NCI-H524 (cell line): Measurements from ENCODE around the gene TICAM2.
A peak's percentile ranks its signal among the peaks of the same experiment; 100 is the strongest.

ENCODE experiments used
- DNase-seq, 2 experiments: peaks; one replicate each; lab custom pipeline; 2025; lab: John Stamatoyannopoulos, UW

Gene TICAM2

DNA sequence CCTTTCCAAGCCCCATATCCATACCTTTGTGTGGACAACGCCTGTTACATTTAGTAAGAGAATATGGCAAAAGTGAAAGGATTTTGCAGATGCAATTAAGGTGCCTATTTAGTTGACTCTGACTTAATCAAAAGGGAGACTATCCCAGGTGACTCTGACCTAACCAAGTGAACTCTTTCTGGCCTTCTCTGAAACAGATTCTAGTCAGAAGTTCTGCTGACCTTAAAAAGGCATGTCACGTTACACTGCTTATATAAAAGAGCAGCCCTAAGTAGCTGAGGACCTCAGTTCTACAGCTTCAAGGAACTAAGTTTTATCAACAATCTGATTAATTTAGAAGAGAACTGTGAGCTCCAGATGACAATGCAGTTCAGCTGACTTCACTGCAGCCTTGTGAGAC, 5.7 kb upstream of the TICAM2 start:
- DNase-seq, result no peak

DNA sequence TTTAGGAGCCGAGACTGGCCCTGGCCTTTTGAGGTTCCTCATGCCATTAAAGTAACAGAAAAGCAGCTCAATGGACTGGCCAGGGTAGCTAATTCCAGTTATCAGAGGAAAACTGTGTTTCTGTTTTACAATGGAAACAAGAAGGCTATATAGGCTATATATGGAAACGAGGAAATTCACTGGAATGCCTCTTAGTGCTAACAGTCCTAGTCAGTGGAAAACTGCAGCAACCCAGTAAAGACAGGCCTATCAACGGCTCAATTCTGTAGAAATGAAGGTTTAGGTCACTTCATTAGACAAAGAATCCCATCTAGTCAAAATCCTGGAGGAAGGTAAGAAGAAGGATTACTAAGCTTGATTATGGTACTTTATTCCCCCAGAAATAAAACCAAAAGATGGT, 3.2 kb upstream of the TICAM2 start:
- no peak for DNase-seq

DNA sequence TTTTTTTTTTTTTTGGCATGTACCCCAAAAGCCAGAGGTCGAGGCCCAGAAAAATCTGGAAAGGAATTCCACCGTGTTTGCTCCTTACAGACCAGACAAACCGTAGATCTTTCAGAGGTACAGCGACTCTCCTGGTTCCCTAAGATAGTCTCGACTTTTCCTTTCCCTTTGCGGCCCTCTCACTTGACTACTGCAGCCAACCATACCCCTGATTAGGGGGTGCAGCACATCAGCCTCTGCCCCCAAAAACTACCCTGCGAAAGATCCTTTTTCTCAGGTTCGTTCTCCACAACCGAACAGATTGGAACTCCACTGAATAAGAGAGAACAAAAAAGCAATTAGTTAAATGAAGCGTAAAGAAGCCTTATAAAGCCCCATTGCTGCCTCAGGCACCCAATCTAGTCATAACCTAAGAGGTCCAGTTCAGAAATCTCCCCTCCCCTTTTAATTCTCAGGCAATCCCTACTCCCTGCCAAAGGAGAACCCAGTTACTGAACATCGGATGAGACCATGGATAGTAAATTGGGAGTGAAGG, 379 bp upstream of the TICAM2 start:
- no peak for DNase-seq

DNA sequence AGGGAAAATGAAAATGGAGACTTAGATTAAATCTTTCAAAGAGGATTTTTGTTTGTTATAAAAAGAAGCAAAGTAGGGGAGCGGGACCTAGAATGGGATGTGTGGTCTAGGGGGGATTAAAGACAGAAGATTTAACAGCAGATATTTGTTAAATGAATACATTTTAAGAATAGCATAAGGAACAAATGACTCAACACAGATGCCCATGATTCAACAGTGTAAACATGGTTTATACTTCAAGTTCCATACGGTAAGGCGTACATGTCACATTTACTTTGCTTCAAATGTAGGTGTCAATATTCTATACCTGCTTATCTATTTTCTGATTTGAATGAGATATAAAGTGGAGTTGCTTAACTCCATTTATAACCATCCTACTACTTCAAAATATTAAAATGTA, 1.5 kb downstream of the TICAM2 start:
- DNase-seq, result no peak

DNA sequence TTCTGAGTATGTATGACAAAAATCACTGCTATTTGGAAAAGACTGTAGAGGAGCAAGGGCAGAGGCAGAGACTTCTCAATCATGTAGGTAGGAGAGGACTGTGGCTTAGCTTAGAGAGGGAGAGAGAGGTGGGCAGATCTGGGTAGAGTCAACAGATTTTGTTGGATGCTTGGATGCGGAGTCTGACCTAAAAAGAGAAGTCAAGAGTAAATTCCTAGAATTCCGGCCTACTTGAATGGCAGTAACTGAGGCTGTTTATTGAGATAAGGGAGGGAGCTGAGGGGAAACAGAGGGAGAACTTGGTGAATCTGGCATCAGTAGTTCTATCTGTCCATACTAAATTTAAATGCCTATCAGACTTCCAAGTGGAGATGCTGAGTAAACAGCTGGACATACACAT, 2.4 kb downstream of the TICAM2 start:
- no peak for DNase-seq

DNA sequence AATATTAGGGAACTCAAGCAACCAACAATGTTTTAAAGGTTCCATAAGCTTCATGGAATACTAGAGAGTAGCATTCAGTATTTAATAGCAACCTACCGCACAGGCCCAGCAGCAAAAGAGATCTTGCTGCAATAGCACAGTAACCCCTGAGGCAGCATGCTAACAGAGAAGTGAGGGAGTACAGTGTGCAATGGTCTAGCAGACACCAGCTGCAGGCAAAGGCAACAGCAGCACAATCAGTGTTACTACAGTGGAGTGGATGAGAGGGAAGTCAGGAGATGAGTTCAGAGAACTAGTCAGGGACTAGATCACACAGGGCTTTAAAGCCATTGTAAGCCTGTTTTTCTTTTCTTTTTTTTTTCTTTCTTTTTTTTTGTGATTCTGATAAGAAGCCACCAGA, 2.8 kb downstream of the TICAM2 start:
- DNase-seq, result no peak

DNA sequence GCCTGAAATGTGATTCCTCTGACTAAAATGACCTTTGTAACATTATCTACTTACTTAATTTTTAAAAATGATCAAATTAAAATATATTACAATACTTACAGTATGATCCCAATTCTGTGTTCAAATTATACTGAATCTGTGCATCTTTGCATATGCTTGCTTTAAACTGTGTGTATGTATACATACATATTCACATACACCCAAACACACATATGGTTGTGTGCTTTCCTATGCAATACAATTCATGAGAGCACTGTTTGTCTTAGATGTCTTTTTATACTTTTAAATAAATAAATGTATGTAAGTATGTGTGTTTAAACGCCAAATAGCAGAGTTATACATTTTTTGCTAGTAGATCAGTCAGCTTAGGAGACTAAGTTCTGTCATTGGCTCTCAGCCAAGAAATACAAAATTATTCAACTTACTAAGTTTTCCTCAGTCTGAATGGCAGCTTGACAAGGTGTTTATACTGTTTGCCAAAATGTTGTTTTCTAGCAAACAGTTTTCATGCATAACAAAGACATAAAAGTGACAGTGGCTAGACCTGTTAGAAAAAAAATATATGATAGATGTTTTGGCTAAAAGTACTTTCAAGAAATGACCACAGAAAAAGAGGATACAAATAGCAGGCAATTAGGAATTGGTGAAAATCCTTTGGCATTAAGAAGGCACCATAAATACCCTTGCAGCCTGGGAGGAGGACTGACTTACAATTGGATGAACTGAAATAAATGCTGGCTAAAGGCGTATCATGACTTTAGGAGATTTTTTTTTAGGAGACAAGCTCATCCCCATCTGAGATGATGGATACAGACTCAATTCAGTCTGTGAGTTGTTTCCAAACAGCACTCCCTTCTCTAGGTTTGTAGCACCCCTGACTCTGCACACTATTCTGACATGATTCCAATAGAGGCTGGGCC, 7.9 kb downstream of the TICAM2 start:
- no peak for DNase-seq

DNA sequence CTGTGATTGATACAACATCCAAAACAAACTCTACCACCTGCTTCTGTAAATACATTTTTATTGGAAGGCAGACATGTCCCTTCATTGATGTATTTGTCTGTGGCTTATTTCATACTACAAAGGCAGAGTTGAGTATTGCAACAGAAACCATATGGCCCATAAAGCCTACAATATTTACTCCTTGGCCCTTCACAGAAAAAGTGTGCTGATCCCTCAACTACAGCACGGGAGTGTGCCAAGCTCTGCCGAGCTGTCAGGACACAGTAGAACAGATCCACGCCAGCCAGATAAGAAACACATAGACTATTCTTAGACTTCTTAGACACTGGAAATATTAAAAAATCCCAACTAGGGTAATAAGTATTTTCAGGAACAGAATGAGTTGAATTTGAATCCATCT, 13.2 kb downstream of the TICAM2 start:
- DNase-seq, result no peak

DNA sequence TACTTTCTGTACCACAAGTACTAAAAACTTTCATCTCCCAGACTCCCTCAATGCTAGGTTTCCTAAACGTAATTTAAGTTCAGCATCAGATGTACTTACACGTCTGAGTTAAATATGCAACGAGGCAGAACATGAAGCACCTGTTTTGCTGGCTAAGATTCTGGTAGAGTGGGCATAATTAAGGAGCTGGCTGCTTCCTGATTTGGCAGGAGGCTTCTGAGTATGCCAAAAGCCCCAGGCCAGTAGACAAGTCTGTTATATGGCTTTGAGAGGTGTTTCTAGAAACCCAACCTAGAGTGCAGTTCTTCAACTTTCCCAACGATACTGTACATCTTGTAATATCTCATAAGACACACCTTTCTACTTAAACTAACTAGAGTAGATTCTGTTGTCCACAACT, 13.6 kb downstream of the TICAM2 start:
- DNase-seq, result no peak

DNA sequence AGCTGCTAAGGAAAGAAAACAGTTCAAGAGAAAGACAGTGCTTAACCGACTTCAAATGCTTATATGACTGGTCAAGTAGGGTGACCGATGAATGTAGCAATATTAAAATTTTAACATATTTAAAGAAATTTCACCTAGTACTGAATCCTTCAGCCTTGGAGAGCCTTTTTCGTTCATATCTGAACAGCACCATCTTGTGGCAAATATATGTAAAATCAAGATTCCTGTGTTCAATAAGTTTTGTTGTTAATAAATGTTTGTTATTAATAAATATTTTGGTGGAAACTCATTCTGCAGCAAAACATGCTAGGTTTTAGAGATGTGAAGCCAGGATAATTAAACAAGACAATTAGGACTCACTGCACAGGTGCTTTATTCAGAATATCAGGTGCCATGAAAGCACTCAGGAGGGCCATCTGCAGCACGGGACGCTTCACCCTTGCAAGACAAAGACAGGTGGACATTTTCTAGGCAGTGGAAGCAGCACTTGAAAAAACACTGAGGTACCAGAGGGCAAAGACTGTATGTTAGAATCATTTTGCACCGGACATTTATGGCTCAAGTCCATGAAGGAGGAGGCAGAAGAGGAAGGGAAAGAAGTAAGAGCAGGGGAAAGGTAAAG, 15.6 kb downstream of the TICAM2 start:
- DNase-seq, result peak in 1 of 2 experiments; percentile 18

DNA sequence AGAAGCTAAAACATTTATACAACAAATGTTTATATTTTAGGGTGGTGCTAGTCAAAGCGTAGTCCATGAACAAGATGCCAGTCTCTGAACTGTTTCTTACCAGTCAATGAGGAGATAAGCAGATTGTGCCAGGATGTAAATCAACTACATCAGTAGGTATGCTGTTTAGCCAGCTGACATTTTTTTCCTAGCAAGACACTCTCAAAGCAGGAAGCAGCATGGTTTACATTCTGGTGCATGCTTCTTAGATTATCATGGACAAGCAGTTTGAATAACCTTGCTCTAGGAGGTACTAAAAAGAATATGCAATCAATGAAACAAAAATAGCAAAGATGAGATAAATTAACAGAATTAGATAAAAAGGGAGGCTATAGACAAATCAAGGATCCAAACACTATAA, 17.0 kb downstream of the TICAM2 start:
- DNase-seq, result no peak

DNA sequence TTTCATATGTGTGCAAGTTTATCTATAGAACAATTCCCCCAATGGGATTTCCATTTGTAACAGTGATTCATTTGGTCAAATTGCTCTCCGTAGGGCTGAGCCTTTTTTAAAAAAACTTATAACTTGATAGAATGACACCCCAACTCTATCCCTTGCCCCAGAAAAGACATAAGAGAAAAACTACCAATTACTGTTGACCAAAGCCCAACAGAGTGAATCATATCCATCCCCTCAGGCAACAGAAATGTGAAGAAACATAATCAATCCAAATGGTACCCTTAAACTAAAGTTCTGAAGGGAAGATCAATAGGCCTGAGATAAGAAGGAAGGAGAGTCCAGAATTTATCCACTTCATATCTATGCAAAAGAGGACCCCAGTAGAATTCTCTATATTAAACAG, 17.8 kb downstream of the TICAM2 start:
- DNase-seq, result no peak

DNA sequence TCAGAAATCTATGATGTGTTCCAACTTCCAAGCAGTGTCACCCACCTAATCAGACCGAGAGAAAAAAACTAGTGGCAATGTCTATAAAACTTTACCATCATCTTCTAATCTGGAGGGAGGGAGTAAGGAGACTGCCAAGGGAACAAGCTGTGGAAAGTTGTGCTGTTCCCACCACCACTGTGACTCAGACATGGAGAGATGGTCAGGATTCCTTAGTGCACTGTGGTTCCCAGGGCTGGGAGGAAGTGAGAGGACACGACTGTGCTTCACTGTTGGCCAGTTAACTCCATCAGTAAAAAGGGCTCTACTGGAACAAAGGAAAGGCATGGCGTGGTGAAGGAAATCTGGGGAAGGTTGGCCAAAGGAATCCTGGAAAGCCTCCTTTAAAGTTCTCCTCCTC, 18.8 kb downstream of the TICAM2 start:
- no peak for DNase-seq

DNA sequence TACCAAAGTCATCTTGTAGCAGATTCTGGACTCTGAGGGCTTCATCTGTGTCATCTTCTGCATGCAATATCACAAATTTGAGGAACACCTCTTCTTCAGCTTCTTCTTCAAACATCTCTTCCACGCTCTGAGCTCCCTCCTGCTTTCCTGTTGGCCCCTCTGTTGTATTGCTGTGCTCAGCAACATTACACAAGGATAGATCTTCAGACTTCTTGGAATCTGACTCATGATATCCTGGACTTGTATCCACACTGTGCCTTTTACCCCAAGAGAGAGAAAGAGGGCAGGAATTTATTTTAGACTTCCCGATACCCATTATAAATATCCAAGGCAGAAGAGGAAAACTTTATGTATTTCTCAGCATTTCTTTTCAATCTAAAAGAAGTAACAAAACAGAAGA, 21.3 kb downstream of the TICAM2 start:
- DNase-seq, result no peak

DNA sequence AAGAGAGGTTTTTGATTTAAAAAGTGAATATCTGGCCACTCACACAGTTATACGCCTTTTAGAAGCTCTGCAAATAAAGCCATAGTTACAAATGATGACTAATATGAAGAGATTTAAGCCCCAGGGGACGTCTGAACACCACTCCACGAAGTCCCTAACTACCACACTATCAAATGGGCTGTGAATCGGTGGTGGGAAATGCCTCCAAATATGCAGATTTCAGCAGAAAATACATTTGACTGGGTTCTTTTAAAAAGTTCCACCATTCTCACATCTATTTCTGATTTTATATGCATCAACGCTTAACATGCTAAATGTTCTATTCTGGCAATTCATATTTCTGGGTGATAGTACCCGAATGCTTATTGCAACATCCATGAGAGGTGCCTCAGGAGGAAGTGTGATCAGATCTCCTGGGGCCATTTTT, 22.5 kb downstream of the TICAM2 start:
- DNase-seq, result no peak

DNA sequence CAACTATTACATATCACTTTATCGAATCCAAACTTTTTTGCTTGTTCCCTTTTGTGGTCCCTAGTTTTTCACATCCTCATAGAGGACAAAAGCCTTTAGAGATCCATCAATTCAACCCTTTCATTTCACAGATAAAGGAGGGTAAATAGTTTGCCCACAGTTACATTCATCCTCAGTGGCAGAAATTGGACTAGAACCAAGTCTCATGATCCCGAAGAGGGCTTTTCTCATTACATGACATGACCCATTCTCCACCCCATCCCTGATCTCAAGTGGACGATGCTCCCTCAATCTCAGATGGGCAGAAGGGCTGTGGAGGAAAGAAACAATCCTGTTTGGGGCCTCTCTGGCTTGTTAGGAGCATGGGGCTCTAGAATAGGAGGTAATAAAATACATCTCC, 23.1 kb downstream of the TICAM2 start:
- DNase-seq, result no peak

DNA sequence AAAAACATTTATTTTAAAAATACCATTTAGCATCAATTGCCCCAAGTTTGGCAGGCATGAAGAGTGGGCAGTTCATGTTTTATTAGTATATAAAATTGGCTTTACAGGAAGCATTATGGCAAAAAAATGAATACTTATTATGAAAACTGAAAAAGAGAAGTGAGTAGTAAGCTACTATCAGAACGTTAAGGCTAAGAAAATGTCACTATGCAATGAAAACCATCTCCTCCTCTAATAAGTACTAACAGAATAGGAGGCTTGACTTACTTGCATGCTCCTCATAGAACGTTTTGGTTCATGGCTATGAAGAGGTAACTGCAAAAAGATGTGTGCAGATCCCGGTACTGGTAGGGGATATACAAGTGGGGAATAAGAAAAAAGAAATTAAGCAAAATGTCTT, 23.6 kb downstream of the TICAM2 start:
- DNase-seq, result no peak

DNA sequence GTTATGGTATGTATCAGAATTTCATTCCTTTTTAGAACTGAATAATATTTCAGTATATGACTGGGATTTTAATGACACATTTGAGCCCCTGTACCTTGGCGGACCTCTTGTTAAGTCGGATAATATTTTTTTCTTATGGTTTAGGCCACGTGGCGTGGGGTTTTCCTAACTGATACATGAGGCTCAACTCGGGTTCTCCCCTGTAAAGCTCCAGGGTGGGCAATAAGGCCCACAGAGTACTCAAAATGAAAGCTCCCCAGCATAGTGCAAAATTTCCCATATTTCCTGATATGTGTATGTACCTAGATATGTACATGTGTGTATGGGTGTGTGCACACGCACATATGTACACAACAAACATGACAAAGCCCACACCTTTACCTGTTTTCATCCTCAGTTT, 24.5 kb downstream of the TICAM2 start:
- DNase-seq, result no peak

DNA sequence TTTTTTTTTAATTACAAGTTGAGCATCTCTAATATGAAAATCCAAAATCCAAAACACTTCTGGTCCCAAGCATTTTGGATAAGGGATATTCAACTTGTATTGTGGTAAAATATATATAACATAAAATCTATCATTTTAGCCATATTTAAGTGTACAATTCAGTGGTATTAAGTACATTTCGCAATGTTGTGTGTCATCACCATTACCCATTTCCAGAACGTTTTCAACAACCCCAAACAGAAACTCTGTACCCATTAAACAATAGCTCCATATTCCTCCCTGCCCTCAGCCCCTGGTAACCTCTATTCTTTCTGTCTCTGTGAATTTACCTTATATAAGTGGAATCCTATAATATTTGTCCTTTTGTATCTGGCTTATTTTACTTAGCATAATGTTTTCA, 24.9 kb downstream of the TICAM2 start:
- no peak for DNase-seq

DNA sequence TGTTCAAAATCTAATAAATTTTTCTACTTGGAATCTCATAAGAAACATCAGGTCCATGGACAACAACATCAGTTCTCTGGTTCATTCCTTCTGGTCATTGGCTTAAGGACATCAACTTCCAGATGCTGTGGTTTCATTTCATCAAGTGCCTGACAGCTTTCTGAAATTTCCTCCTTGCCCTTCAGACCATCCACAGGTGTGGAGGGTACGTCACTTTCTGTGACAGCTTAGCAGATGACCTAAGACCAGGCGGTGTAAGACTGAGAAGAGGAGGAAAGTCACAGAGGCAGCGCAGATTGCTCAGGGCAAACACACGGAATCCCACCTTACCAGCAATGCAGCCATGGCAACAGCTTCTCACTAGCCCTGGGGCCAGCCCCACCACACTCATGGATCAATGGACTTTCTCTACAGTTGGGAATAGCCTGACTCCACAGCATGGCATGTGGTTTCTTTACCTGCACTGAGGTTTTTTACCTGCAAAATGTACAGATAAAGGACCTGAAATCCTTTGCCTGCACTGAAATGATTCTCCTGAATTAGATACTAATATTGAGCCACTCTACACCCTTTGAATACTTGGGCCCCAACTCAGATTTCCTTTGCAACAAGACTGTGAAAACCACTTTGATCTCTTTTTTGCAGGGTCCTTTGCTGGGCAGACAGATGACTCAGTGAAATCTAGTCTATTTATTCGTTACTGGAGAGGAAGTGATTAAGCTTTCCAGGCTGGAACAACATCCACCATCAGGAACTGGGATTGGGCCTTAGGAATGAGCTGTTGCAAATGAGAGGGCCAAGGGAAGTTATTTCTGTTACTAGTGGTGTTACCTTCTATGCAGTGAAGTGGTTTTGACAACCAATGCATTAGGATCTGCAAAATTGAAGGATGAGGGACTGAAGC, 26.9 kb downstream of the TICAM2 start:
- no peak for DNase-seq

DNA sequence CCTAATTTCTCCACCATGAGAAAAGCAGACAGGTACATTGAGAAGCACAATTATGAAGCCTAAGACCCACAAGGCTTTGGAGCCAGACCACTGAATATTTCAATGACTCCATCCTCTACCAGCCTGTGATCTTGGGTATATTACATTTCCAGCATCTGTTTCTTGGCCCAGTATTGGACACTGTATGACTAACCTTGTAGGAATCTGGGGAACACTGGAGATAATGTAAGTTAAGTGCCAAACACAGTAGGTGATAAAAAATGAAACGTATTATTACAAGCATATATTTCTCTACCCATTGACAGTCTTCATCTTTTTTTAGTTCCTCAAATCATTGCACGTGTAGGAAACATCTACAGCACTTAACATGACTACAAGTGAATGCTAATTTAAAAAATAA, 29.1 kb downstream of the TICAM2 start:
- no peak for DNase-seq

DNA sequence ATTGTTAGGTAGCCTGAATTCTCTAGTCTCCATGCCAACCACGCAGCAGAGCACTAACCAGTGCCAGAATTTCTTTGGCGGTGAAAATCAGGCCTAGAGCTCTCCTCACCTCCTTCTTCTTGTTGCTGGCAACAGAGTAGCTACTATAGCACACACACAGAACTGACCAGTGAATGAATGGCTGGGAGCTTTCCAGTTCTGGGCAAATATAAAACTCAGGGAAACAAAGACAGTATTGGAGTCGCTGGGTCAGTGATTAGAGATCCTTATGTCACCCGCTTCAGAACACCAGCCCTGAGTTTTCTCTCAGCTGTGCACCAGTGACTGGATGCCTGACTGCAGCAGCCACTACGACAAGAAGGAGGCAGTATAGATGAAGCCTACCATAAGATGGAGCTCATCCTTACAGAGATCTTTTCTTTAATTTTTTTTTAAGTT, 30.8 kb downstream of the TICAM2 start:
- no peak for DNase-seq
